Neuron (in vitro differentiated cells): ENCODE data around the gene LYST.
"Not testable (repeated sequence)": the region's sequence is repeated elsewhere in the genome, so short reads cannot be mapped to it uniquely, and the experiment has no call there.

Experiments
- H2AFZ ChIP-seq: one replicate; pipeline ENCODE4 v1.6.1; 2013; ENCODE audit warnings: low read depth, mild to moderate bottlenecking, inconsistent platforms, low read length, moderate library complexity
- H3K27me3 ChIP-seq: one replicate; pipeline ENCODE4 v1.6.1; 2013; ENCODE audit warnings: low read length; ENCODE audit not compliant: insufficient read depth
- H3K36me3 ChIP-seq: one replicate; pipeline ENCODE4 v1.6.1; 2013; ENCODE audit warnings: low read length; ENCODE audit not compliant: insufficient read depth
- H3K4me1 ChIP-seq: one replicate; pipeline ENCODE4 v1.6.1; 2013; ENCODE audit warnings: low read length; ENCODE audit not compliant: insufficient read depth
- H3K4me3 ChIP-seq: 2 replicates; pipeline ENCODE4 v1.5.1; 2013; ENCODE audit warnings: mild to moderate bottlenecking, low read length, moderate library complexity
- H3K9me3 ChIP-seq: one replicate; pipeline ENCODE4 v1.6.1; 2013; ENCODE audit warnings: low read length

Gene LYST

DNA sequence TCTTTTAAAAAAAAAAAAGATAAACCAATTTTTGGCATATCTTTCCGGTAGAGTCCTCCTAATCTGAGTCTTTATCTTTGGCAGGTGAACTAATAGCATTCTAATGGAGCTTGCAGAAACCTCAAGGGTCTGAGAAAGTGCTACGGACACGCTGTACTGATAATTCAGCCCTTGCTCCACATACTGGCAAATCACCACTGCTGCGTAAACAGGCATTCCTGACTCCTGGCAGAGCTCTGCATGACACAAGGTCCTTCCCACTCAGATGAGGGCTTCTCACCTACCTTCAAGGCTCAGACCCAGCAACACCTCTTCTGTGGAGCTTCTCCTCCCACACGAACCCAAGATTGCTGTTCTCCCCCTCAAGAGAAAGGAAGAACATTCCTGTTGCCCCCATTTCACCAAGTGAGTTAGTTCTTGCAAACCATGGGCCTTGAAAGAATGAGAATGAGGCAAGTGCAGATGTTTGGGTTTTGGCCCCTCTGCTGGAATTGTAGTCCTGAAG lies 48.0 kb downstream of the LYST start:
- Histone ChIP-seq H3K9me3 (no peaks in the 10 kb centered on the region), H3K4me3 (no peak overlapping the region), H3K4me1 (peaks cover 6% of the 10 kb centered on the region), H3K27me3 (no peaks in the 10 kb centered on the region), H2AFZ (no peak overlapping the region), H3K36me3 (no peaks in the 10 kb centered on the region)

DNA sequence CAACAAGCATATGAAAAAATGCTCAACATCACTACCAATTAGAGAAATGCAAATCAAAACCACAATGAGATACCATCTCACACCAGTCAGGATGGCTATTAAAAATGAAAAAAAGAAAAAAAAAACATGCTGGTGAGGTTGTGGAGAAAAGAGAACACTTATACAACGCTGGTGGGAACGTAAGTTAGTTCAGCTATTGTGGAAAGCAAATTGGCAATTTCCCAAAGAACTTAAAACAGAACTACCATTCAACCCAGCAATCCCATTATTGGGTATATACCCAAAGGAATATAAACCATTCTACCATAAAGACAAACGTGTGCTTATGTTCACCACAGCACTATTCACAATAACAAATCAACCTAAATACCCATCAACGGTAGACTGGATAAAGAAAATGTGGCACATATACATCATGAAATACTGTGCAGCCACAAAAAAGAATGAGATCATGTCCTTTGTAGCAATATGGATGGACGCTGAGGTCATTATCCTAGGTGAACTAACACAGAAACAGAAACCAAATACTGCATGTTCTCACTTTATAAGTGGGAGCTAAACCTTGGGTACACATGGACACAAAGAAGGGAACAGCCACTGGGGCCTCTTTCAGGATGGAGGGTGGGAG lies 49.5 kb downstream of the LYST start:
- Histone ChIP-seq H2AFZ (no peak overlapping the region), H3K4me3 (no peak overlapping the region), H3K27me3 (no peaks in the 10 kb centered on the region), H3K36me3 (no peaks in the 10 kb centered on the region), H3K9me3 (no peaks in the 10 kb centered on the region), H3K4me1 (peaks cover 6% of the 10 kb centered on the region)

DNA sequence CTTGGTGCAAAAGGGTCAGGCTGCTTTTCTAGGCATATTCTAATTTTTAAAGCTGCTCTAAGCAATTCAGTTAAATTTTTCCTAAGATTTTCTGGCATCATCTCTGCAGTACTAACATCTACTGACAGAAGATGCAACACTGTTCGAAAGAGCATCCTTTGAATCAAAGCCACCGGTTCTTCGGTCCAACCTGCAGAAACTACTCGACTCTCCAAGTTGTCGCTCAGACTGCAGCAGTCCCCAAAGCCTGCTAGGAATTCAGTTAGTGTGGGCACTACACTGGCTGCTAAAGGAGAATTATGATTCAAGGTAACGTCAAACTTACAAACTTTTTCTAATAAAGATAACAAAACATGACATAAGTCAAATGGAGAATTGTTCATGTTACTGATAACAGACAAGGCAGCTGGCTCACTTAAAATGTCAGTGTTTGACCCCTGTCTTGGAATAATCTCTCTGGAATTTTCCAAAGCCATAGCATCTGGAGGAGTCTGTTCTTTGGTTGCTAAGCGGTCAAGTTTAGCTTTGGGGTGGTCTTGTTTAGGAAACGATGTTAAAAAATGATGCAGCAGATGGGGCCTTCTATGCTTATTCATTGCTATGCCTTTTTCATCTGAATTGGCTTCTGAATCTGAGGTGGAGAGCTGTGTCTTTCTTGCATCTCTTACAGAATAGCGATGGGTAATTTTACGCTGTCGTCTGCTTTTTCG lies 56.9 kb downstream of the LYST start:
- Histone ChIP-seq H3K27me3 (no peaks in the 10 kb centered on the region), H3K9me3 (no peaks in the 10 kb centered on the region), H3K4me1 (peaks cover 23% of the 10 kb centered on the region), H3K4me3 (no peak overlapping the region), H2AFZ (no peak overlapping the region), H3K36me3 (no peaks in the 10 kb centered on the region)

DNA sequence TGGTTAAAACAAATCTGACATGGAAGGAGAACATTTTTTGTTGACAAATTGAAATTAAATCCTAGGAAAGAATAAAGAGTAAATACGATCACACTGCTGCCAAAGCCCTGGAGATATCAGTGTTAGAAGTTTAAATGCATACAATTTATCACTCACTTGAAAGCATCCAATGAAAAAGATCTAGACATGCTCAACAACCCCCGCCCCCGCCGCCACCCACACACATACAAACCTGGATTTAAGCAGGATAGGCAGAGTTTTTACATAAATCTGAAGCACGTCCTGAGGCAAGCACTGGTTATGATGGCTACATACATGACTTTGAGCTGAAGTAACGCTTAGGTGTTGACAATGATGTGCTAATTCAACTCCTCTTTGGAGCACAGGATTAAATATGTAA lies 58.5 kb downstream of the LYST start:
- Histone ChIP-seq H2AFZ (no peak overlapping the region), H3K4me1 (peaks cover 17% of the 10 kb centered on the region), H3K9me3 (no peaks in the 10 kb centered on the region), H3K27me3 (no peaks in the 10 kb centered on the region), H3K4me3 (no peak overlapping the region), H3K36me3 (no peaks in the 10 kb centered on the region)

DNA sequence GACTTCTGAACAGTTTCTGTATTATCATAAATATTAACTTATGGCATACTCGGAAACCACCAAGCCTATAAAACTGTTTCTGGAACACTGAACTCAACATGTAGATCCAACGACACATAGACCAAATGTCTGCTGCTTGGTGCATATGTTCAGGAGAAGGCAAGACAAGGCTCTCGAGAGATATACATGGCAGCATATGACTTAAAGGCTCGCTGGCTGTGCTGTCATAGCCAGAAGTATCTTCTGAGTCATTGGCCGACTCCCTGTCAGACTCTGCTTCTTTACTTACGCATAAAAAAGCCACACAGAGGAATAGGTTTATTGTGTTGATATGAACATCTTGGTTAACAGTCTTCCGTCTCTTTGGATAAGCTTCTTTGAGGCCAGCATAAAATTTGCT lies 60.6 kb downstream of the LYST start:
- Histone ChIP-seq H3K4me3 (no peak overlapping the region), H2AFZ (no peak overlapping the region), H3K27me3 (no peaks in the 10 kb centered on the region), H3K4me1 (peaks cover 17% of the 10 kb centered on the region), H3K36me3 (no peaks in the 10 kb centered on the region), H3K9me3 (no peaks in the 10 kb centered on the region)

DNA sequence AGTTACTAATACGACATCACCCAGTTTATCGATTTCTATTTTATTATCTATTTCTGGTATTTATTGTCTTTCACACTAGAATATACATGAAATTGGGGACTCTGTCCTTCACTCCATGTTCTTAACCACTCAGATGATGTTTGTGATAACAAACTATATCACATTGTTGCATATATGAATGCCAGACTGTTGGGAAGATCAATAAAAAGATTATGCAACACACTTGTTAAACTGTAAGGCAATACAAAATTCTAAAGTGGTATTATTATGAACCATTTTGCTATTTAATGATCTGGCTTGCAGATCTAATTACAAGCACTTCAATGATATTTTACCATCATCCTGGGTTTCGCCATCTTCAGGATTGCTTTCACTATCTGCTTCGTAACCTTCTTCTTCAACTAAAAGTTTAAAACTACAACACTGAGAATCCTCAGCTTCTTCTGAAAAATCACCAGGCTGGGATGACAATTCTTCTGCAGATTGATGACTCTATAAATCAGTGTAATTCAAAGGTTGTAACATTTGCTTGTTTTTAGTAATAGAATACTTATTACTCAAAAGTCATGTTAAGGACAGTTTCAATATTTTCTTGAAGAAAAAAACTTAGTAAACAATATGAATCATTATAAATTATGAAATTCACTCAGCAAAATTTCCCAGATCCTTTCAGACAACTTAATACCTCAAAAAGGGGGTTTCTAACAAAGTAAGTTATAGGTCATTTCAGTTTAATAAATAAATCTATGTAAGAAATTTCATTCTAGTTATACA lies 63.9 kb downstream of the LYST start:
- H3K9me3 ChIP-seq = peaks cover 2% of the 10 kb centered on the region
- no peaks in the 10 kb centered on the region for H3K36me3 ChIP-seq
- no peaks in the 10 kb centered on the region for H3K4me1 ChIP-seq
- H3K4me3 ChIP-seq = no peak overlapping the region
- H3K27me3 ChIP-seq = no peaks in the 10 kb centered on the region
- H2AFZ ChIP-seq = no peak overlapping the region

DNA sequence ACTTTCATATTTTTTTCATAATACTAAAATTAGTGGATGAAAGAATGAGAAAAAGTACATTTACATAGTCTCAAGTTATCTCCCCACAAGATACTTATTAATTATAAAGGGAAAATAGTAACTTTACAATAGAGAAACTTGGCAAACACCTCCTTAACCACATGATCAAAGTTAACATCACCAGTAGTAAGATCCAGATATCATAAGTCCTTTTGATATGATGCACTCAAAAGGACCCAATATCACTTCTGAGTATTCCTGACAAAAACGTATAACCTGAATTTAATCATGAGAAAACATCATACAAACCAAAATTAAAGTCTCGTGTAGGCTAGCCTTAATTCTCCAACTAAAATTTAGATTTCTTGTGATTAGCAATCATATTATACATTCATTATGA lies 67.4 kb downstream of the LYST start:
- no peak overlapping the region for H2AFZ ChIP-seq
- no peaks in the 10 kb centered on the region for H3K4me1 ChIP-seq
- H3K36me3 ChIP-seq = no peaks in the 10 kb centered on the region
- no peaks in the 10 kb centered on the region for H3K27me3 ChIP-seq
- H3K4me3 ChIP-seq = no peak overlapping the region
- H3K9me3 ChIP-seq = peaks cover 5% of the 10 kb centered on the region

DNA sequence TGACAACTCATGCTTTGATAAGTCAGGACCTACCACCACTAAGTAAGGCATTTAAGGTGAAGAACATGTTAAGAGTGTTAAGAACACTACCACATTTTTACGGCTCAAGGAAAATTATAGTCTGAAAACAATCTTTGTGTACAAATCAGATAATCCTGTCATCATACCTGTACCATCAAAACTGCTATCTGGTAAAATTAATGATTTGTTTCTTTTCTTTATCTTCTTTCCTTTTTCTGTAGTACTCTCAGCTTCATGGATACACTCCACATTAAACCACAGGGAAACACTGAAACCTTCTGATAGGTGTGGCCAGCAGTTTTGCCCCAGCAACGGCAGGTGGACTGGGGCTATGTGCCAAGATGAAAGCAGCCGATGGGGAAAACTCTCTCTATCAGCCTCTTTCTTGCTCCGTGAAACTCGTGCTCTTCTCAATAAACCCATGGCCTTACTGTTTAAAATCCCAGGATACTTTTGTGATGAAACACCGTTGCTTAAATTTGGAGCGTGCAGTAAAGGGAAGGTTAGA lies 75.1 kb downstream of the LYST start:
- H3K4me1 ChIP-seq = no peaks in the 10 kb centered on the region
- H3K36me3 ChIP-seq = peaks cover 4% of the 10 kb centered on the region
- no peak overlapping the region for H3K4me3 ChIP-seq
- no peak overlapping the region for H2AFZ ChIP-seq
- peaks cover 3% of the 10 kb centered on the region for H3K9me3 ChIP-seq
- no peaks in the 10 kb centered on the region for H3K27me3 ChIP-seq

DNA sequence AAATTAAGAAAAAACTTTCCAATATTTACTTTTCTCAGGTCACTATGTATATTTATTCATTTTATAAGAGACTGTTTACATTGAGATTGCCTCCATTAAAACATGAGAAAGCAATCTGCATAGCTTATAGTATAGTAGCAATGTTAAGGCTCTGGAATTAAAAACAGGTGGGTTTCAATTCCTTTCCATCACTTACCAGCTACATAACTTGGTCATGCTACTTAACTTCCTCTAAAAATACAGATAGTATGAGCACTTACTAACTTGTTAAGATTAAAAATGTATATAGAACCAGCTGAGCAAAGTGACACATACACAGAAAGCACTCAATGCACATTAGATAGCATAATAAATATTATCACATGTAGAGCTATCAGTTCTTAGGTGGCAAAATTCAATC lies 76.6 kb downstream of the LYST start:
- Histone ChIP-seq H3K9me3 (no peaks in the 10 kb centered on the region), H3K4me3 (no peak overlapping the region), H3K36me3 (peaks cover 4% of the 10 kb centered on the region), H2AFZ (no peak overlapping the region), H3K4me1 (no peaks in the 10 kb centered on the region), H3K27me3 (no peaks in the 10 kb centered on the region)

DNA sequence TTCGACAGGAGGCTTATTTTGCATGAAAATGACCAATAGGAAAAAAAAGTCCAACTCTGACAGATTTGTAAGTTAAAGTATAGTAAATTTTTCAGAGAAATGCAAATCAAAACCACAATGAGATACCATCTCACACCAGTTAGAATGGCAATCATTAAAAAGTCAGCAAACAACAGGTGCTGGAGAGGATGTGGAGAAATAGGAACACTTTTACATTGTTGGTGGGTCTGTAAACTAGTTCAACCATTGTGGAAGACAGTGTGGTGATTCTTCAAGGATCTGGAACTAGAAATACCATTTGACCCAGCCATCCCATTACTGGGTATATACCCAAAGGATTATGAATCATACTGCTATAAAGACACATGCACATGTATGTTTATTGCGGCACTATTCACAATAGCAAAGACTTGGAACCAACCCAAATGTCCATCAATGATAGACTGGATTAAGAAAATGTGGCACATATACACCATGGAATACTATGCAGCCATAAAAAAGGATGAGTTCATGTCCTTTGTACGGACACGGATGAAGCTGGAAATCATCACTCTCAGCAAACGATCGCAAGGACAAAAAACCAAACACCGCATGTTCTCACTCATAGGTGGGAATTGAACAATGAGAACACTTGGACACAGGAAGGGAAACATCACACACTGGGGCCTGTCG lies 80.3 kb downstream of the LYST start:
- not testable (repeated sequence) for H3K9me3 ChIP-seq, H3K27me3 ChIP-seq, H3K4me3 ChIP-seq

DNA sequence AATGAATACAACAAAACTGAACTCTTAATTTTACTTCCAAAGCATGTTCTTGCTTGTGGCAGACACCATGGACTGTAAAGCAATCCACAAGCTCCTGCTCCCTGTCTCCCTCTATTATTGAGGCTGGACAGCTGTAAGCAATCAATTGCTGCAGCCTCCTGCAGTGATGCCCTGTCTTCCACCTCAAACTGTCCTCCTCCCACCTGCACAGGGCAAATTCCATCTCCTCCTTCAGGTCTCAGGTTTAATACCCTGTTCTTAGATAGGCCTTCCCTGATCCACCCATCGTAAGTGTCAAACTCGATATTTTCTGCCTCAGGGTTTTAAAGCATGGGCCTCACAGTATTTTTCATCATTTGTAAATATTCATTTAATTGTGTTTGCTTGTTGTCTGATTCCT lies 81.8 kb downstream of the LYST start:
- Histone ChIP-seq H2AFZ (no peak overlapping the region), H3K9me3 (no peaks in the 10 kb centered on the region), H3K4me3 (no peak overlapping the region), H3K27me3 (no peaks in the 10 kb centered on the region), H3K4me1 (no peaks in the 10 kb centered on the region), H3K36me3 (peaks cover 4% of the 10 kb centered on the region)

More for the DNA sequence above, 80.3 kb downstream of the LYST start:
- not testable (repeated sequence) for H3K4me1 ChIP-seq, H2AFZ ChIP-seq, H3K36me3 ChIP-seq

DNA sequence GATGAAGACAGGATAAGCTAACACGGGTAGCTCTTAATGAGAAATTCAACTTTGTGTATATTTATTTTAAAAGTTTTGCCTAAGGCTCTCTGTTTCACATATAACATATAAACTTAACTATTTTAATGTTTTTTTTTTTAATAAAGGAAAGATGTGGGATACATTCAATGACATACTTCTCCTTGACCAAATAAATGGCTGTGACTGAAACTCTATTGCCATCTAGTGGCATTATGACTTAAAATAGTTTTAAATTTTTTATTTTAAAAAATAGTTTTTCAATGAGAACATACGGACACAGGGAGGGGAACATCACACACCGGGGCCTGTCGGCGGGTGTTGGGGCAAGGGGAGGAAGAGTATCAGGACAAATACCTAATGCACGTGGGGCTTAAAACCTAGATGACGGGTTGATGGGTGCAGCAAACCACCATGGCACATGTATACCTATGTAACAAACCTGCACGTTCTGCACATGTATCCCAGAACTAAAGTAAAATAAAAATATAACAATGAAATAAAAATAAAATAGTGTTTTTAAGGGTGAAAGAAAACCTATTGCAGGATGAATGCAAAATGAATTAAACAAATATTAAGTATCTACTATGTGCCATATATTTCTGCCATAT lies 83.4 kb downstream of the LYST start:
- Histone ChIP-seq H3K4me1 (no peaks in the 10 kb centered on the region), H2AFZ (no peak overlapping the region), H3K27me3 (no peaks in the 10 kb centered on the region), H3K4me3 (no peak overlapping the region), H3K36me3 (peaks cover 2% of the 10 kb centered on the region), H3K9me3 (no peaks in the 10 kb centered on the region)
